SK-N-SH treated with all-trans-retinoic acid at 6 μM for 48 hours (cell line): ENCODE results near the gene MOCS2.

Experiments used
- ATAC-seq: fragments of 200-7000 bp; cut with Tn5 transposase; 3 replicates; pipeline ENCODE4 v1.9.1; 2020; ENCODE audit warnings: mild to moderate bottlenecking, moderate library complexity
- ARNTL ChIP-seq: fragments of 450-650 bp; formaldehyde crosslinking; IDR thresholded peaks from 2 replicates; pipeline ENCODE4 v1.5.0; 2020; ENCODE audit warnings: low read depth, mild to moderate bottlenecking, moderate library complexity, borderline replicate concordance
- BACH2 ChIP-seq: fragments of 250-450 bp; sonication (Bioruptor Pico); IDR thresholded peaks from 2 replicates; pipeline ENCODE4 v1.9.0; 2021; ENCODE audit warnings: mild to moderate bottlenecking, borderline replicate concordance
- CSDC2 ChIP-seq: fragments of 250-450 bp; sonication (Bioruptor Pico); IDR thresholded peaks from 2 replicates; pipeline ENCODE4 v1.5.0; 2020; ENCODE audit warnings: mild to moderate bottlenecking, moderate library complexity
- ESRRG ChIP-seq: fragments of 250-450 bp; sonication (Bioruptor Pico); IDR thresholded peaks from 2 replicates; pipeline ENCODE4 v1.6.1; 2021; ENCODE audit warnings: mild to moderate bottlenecking
- GLIS3 ChIP-seq: fragments of 250-450 bp; sonication (Bioruptor Pico); IDR thresholded peaks from 2 replicates; pipeline ENCODE4 v1.5.0; 2020; ENCODE audit warnings: mild to moderate bottlenecking, moderate library complexity
- ISL1 ChIP-seq: fragments of 250-450 bp; sonication (Bioruptor Pico); IDR thresholded peaks from 2 replicates; pipeline ENCODE4 v2.1.2; 2022; ENCODE audit warnings: mild to moderate bottlenecking, moderate library complexity
- OSR1 ChIP-seq: fragments of 250-450 bp; sonication (Bioruptor Pico); IDR thresholded peaks from 2 replicates; pipeline ENCODE4 v1.8.0; 2022; ENCODE audit warnings: moderate library complexity, mild to moderate bottlenecking, inconsistent platforms
- PPARA ChIP-seq: fragments of 250-450 bp; sonication (Bioruptor Pico); IDR thresholded peaks from 2 replicates; pipeline ENCODE4 v1.5.0; 2020; ENCODE audit warnings: mild to moderate bottlenecking, borderline replicate concordance
- RARB ChIP-seq: fragments of 250-450 bp; sonication (Bioruptor Pico); IDR thresholded peaks from 2 replicates; pipeline ENCODE4 v1.8.0; 2021; ENCODE audit warnings: mild to moderate bottlenecking, moderate library complexity
- SNAI2 ChIP-seq: fragments of 250-450 bp; sonication (Bioruptor Pico); IDR thresholded peaks from 2 replicates; pipeline ENCODE4 v1.5.0; 2020; ENCODE audit warnings: mild to moderate bottlenecking, moderate library complexity
- TCF4 ChIP-seq: fragments of 250-450 bp; sonication (Bioruptor Pico); IDR thresholded peaks from 2 replicates; pipeline ENCODE4 v1.8.0; 2021; ENCODE audit warnings: mild to moderate bottlenecking, moderate library complexity, borderline replicate concordance
- TOX ChIP-seq: fragments of 250-450 bp; sonication (Bioruptor Pico); IDR thresholded peaks from 2 replicates; pipeline ENCODE4 v1.8.0; 2021; ENCODE audit warnings: mild to moderate bottlenecking, moderate library complexity, borderline replicate concordance
- ZC3H10 ChIP-seq: fragments of 250-450 bp; sonication (Bioruptor Pico); IDR thresholded peaks from 2 replicates; pipeline ENCODE4 v1.5.1; 2021; ENCODE audit warnings: mild to moderate bottlenecking, moderate library complexity
- ZFP3 ChIP-seq: fragments of 250-450 bp; sonication (Bioruptor Pico); IDR thresholded peaks from 2 replicates; pipeline ENCODE4 v1.5.0; 2020; ENCODE audit warnings: mild to moderate bottlenecking, moderate library complexity
- ZFP30 ChIP-seq: fragments of 450-650 bp; formaldehyde crosslinking; IDR thresholded peaks from 2 replicates; pipeline ENCODE4 v1.5.0; 2022; ENCODE audit warnings: mild to moderate bottlenecking, moderate library complexity
- ZNF565 ChIP-seq: fragments of 450-650 bp; formaldehyde crosslinking; conservative IDR thresholded peaks from 2 replicates; pipeline ENCODE4 v1.5.0; 2020; ENCODE audit warnings: low read depth, mild to moderate bottlenecking, moderate library complexity
- ZNF70 ChIP-seq: fragments of 450-650 bp; formaldehyde crosslinking; IDR thresholded peaks from 2 replicates; pipeline ENCODE4 v1.5.0; 2020; ENCODE audit warnings: mild to moderate bottlenecking, moderate library complexity
- TF ChIP-seq, protein P1 (sequence below): fragments of 250-450 bp; sonication (Bioruptor Pico); IDR thresholded peaks from 2 replicates; pipeline ENCODE4 v1.5.0; 2020; ENCODE audit warnings: mild to moderate bottlenecking, moderate library complexity
- TF ChIP-seq, protein P2 (sequence below): fragments of 250-450 bp; sonication (Bioruptor Pico); IDR thresholded peaks from 2 replicates; pipeline ENCODE4 v1.5.1; 2020; ENCODE audit warnings: low read depth, mild to moderate bottlenecking, moderate library complexity
- TF ChIP-seq, protein P3 (sequence below): fragments of 250-450 bp; sonication (Bioruptor Pico); IDR thresholded peaks from 2 replicates; pipeline ENCODE4 v1.8.0; 2021; ENCODE audit warnings: low read depth, mild to moderate bottlenecking, moderate library complexity, borderline replicate concordance
- TF ChIP-seq, protein P4 (sequence below): fragments of 250-450 bp; sonication (Bioruptor Pico); IDR thresholded peaks from 2 replicates; pipeline ENCODE4 v1.5.1; 2021; ENCODE audit warnings: mild to moderate bottlenecking, moderate library complexity
- TF ChIP-seq, protein P5 (sequence below): fragments of 250-450 bp; sonication (Bioruptor Pico); IDR thresholded peaks from 2 replicates; pipeline ENCODE4 v1.8.0; 2020; ENCODE audit warnings: mild to moderate bottlenecking, moderate library complexity, borderline replicate concordance

The MOCS2 gene

DNA sequence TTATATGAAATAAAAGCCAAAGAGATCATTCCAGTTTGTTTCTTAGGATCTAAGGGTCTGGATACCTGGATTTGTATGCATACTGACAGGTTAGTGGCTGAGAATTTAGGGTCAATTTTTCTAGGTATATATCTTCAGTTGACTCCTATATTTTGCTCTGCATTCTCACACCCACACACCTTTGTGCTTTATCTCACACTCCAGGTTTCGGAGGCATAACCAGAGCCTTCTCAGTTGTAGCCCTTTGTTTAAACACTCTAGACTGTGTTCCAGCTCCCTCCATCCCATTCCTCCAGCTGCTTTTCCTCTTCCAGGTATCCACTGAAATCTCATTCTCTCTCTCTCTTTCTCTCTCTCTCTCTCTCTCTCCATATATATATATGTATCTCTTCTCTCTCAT lies 10.6 kb upstream of the MOCS2 start:
- ATAC-seq = no peak
- no peak for TF ChIP-seq BACH2 (CRISPR knock-in tag)
- TF ChIP-seq RARB (CRISPR knock-in tag) = no peak
- no peak for TF ChIP-seq PPARA (CRISPR knock-in tag)
- no peak for TF ChIP-seq SNAI2 (CRISPR knock-in tag)
- no peak for TF ChIP-seq ARNTL
- TF ChIP-seq GLIS3 (CRISPR knock-in tag) = no peak
- TF ChIP-seq ZFP3 (CRISPR knock-in tag) = no peak
- TF ChIP-seq, protein P1, sequence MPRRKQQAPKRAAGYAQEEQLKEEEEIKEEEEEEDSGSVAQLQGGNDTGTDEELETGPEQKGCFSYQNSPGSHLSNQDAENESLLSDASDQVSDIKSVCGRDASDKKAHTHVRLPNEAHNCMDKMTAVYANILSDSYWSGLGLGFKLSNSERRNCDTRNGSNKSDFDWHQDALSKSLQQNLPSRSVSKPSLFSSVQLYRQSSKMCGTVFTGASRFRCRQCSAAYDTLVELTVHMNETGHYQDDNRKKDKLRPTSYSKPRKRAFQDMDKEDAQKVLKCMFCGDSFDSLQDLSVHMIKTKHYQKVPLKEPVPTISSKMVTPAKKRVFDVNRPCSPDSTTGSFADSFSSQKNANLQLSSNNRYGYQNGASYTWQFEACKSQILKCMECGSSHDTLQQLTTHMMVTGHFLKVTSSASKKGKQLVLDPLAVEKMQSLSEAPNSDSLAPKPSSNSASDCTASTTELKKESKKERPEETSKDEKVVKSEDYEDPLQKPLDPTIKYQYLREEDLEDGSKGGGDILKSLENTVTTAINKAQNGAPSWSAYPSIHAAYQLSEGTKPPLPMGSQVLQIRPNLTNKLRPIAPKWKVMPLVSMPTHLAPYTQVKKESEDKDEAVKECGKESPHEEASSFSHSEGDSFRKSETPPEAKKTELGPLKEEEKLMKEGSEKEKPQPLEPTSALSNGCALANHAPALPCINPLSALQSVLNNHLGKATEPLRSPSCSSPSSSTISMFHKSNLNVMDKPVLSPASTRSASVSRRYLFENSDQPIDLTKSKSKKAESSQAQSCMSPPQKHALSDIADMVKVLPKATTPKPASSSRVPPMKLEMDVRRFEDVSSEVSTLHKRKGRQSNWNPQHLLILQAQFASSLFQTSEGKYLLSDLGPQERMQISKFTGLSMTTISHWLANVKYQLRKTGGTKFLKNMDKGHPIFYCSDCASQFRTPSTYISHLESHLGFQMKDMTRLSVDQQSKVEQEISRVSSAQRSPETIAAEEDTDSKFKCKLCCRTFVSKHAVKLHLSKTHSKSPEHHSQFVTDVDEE (CRISPR knock-in tag) = no peak
- no peak for TF ChIP-seq CSDC2 (CRISPR knock-in tag)
- no peak for TF ChIP-seq ZC3H10 (CRISPR knock-in tag)
- TF ChIP-seq, protein P2, sequence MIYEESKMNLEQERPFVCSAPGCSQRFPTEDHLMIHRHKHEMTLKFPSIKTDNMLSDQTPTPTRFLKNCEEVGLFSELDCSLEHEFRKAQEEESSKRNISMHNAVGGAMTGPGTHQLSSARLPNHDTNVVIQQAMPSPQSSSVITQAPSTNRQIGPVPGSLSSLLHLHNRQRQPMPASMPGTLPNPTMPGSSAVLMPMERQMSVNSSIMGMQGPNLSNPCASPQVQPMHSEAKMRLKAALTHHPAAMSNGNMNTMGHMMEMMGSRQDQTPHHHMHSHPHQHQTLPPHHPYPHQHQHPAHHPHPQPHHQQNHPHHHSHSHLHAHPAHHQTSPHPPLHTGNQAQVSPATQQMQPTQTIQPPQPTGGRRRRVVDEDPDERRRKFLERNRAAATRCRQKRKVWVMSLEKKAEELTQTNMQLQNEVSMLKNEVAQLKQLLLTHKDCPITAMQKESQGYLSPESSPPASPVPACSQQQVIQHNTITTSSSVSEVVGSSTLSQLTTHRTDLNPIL (CRISPR knock-in tag) = no peak
- no peak for TF ChIP-seq TCF4 (CRISPR knock-in tag)
- no peak for TF ChIP-seq ZNF565 (CRISPR knock-in tag)
- no peak for TF ChIP-seq TOX
- no peak for TF ChIP-seq OSR1 (CRISPR knock-in tag)
- TF ChIP-seq, protein P3, sequence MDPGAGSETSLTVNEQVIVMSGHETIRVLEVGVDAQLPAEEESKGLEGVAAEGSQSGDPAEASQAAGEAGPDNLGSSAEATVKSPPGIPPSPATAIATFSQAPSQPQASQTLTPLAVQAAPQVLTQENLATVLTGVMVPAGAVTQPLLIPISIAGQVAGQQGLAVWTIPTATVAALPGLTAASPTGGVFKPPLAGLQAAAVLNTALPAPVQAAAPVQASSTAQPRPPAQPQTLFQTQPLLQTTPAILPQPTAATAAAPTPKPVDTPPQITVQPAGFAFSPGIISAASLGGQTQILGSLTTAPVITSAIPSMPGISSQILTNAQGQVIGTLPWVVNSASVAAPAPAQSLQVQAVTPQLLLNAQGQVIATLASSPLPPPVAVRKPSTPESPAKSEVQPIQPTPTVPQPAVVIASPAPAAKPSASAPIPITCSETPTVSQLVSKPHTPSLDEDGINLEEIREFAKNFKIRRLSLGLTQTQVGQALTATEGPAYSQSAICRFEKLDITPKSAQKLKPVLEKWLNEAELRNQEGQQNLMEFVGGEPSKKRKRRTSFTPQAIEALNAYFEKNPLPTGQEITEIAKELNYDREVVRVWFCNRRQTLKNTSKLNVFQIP (CRISPR knock-in tag) = no peak
- TF ChIP-seq, protein P4, sequence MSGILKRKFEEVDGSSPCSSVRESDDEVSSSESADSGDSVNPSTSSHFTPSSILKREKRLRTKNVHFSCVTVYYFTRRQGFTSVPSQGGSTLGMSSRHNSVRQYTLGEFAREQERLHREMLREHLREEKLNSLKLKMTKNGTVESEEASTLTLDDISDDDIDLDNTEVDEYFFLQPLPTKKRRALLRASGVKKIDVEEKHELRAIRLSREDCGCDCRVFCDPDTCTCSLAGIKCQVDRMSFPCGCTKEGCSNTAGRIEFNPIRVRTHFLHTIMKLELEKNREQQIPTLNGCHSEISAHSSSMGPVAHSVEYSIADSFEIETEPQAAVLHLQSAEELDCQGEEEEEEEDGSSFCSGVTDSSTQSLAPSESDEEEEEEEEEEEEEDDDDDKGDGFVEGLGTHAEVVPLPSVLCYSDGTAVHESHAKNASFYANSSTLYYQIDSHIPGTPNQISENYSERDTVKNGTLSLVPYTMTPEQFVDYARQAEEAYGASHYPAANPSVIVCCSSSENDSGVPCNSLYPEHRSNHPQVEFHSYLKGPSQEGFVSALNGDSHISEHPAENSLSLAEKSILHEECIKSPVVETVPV (CRISPR knock-in tag) = no peak
- no peak for TF ChIP-seq ESRRG

DNA sequence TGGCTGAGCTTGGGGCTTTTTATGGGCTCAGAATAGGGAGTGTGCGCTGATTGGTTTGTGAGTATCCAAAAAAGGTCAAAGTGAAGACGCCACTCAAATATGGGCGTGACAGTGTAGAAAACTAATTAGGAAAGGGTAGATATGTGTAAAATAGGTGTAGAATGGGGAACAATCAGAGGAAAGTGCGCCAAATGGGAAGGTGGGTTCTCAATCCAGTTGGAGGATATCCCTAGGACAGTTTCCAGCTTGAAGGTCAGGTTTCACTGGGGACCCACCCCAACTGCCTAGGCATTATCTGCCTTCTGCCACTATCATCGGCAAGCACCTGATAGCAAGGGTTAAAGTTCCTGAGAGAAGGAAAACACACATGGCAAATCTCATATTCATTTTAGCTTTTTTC lies 9.3 kb upstream of the MOCS2 start:
- no peak for TF ChIP-seq ZNF70 (CRISPR knock-in tag)
- TF ChIP-seq, protein P5, sequence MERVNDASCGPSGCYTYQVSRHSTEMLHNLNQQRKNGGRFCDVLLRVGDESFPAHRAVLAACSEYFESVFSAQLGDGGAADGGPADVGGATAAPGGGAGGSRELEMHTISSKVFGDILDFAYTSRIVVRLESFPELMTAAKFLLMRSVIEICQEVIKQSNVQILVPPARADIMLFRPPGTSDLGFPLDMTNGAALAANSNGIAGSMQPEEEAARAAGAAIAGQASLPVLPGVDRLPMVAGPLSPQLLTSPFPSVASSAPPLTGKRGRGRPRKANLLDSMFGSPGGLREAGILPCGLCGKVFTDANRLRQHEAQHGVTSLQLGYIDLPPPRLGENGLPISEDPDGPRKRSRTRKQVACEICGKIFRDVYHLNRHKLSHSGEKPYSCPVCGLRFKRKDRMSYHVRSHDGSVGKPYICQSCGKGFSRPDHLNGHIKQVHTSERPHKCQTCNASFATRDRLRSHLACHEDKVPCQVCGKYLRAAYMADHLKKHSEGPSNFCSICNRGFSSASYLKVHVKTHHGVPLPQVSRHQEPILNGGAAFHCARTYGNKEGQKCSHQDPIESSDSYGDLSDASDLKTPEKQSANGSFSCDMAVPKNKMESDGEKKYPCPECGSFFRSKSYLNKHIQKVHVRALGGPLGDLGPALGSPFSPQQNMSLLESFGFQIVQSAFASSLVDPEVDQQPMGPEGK (CRISPR knock-in tag) = no peak
- TF ChIP-seq TOX = no peak
- TF ChIP-seq ZFP30 = no peak
- no peak for TF ChIP-seq ZFP3 (CRISPR knock-in tag)
- TF ChIP-seq ARNTL = no peak
- TF ChIP-seq ESRRG = no peak
- no peak for TF ChIP-seq ISL1 (CRISPR knock-in tag)
- TF ChIP-seq ZNF565 (CRISPR knock-in tag) = no peak
- TF ChIP-seq, protein P3 (CRISPR knock-in tag) = no peak
- TF ChIP-seq BACH2 (CRISPR knock-in tag) = no peak
- no peak for TF ChIP-seq GLIS3 (CRISPR knock-in tag)
- no peak for ATAC-seq
